B cell (primary cell): Measurements from ENCODE around the gene RPL37. TPM values are rescaled to one million over a fixed set of nuclear protein-coding genes. Genes with fewer than 3 reads are reported as not detected.

Experiments used
- ATAC-seq: fragments of 200-7000 bp; cut with Tn5 transposase; one replicate; pipeline ENCODE4 v1.10.0; 2021; ENCODE audit warnings: low read depth, mild to moderate bottlenecking, moderate number of reproducible peaks, moderate library complexity
- CTCF ChIA-PET: fragments of 350-600 bp; sonication (Branson Sonifier 250); formaldehyde crosslinking; loops from one replicate; lab custom pipeline; 2021; ENCODE audit warnings: antibody characterized with exemption, inconsistent platforms; lab: Charles Lee
- POLR2A ChIA-PET: fragments of 350-600 bp; sonication (Branson Sonifier 250); formaldehyde crosslinking; loops from one replicate; lab custom pipeline; 2021; ENCODE audit warnings: antibody characterized with exemption; lab: Charles Lee
- DNase-seq: peaks from one replicate; pipeline ENCODE4 v3.0.0; 2013
- H2AFZ ChIP-seq: 2 replicates; pipeline ENCODE4 v1.6.1; 2012; ENCODE audit warnings: mild to moderate bottlenecking, low read depth, low read length; ENCODE audit not compliant: insufficient read depth, poor library complexity, severe bottlenecking
- H3K27ac ChIP-seq, 2 donors: 1 replicate in 1 of 2; 2 replicates in 1 of 2; pipeline ENCODE4 v1.5.1; 2012 to 2013; ENCODE audit warnings: low read length in 2 of 2, mild to moderate bottlenecking in 2 of 2, moderate library complexity in 1 of 2
- H3K27me3 ChIP-seq, 4 experiments: fragments of 200-600 bp in 1 of 4; sonication (generic) in 1 of 4; replicated peaks in 1 of 4; 1 replicate in 2 of 4; 2 replicates in 2 of 4; pipeline versions ENCODE4 v1.6.1 to v1.7.0; 2013 to 2016; ENCODE audit warnings: low read length in 3 of 4, mild to moderate bottlenecking in 2 of 4, mixed read lengths in 1 of 4, moderate library complexity in 1 of 4; ENCODE audit not compliant: insufficient read depth in 4 of 4, control insufficient read depth in 3 of 4; ENCODE audit errors: control extremely low read depth in 1 of 4
- H3K36me3 ChIP-seq, 2 experiments: replicated peaks in 1 of 2; 1 replicate in 1 of 2; 2 replicates in 1 of 2; pipeline versions ENCODE4 v1.6.1 to v1.7.1; 2013; ENCODE audit warnings: low read length in 1 of 2; ENCODE audit not compliant: insufficient read depth in 2 of 2, control insufficient read depth in 1 of 2; ENCODE audit errors: control extremely low read depth in 1 of 2, extremely low read depth in 1 of 2
- H3K4me1 ChIP-seq, 2 donors: fragments of 200-600 bp in 1 of 2; sonication (generic) in 1 of 2; 1 replicate in 1 of 2; 2 replicates in 1 of 2; pipeline versions ENCODE4 v1.5.1 to v1.6.1; 2013 to 2017; ENCODE audit warnings: low read length in 2 of 2; ENCODE audit not compliant: control insufficient read depth in 2 of 2, insufficient read depth in 2 of 2
- H3K4me2 ChIP-seq: replicated peaks from 2 replicates; pipeline ENCODE3; 2012; ENCODE audit warnings: mild to moderate bottlenecking, low read depth, low read length; ENCODE audit not compliant: poor library complexity, severe bottlenecking
- H3K4me3 ChIP-seq, 5 experiments: fragments of 200-600 bp in 1 of 5; sonication (generic) in 1 of 5; 1 replicate in 3 of 5; 2 replicates in 2 of 5; pipeline versions ENCODE4 v1.5.1 to v1.7.0; 2011 to 2016; ENCODE audit warnings: low read length in 4 of 5, mild to moderate bottlenecking in 4 of 5, low read depth in 2 of 5, control low read depth in 1 of 5, moderate library complexity in 1 of 5; ENCODE audit not compliant: insufficient read depth in 1 of 5; ENCODE audit errors: control extremely low read depth in 1 of 5, extremely low read depth in 1 of 5
- H3K79me2 ChIP-seq: fragments of 200-600 bp; sonication (generic); one replicate; pipeline ENCODE4 v1.6.0; 2016; ENCODE audit warnings: low read length; ENCODE audit not compliant: control insufficient read depth, insufficient read depth
- H3K9ac ChIP-seq: fragments of 200-600 bp; sonication (generic); 2 replicates; pipeline ENCODE4 v1.6.1; 2017; ENCODE audit warnings: mild to moderate bottlenecking, low read length, moderate library complexity
- H3K9me3 ChIP-seq, 3 donors: one replicate each; pipeline versions ENCODE4 v1.6.1 to v1.7.1; 2013; ENCODE audit warnings: low read length in 2 of 3; ENCODE audit not compliant: control insufficient read depth in 2 of 3, insufficient read depth in 1 of 3; ENCODE audit errors: control extremely low read depth in 1 of 3
- H4K20me1 ChIP-seq: 2 replicates; pipeline ENCODE4 v1.6.0; 2012; ENCODE audit warnings: mild to moderate bottlenecking, low read length; ENCODE audit not compliant: insufficient read depth, control insufficient read depth, poor library complexity, severe bottlenecking
- H3K27ac Mint-ChIP-seq: one replicate; pipeline ENCODE4 v1.8.0; 2021; ENCODE audit warnings: mixed read lengths
- H3K27me3 Mint-ChIP-seq: one replicate; pipeline ENCODE4 v1.8.0; 2021; ENCODE audit warnings: mixed read lengths
- H3K4me1 Mint-ChIP-seq: one replicate; pipeline ENCODE4 v1.8.0; 2021; ENCODE audit warnings: mixed read lengths
- H3K4me3 Mint-ChIP-seq: one replicate; pipeline ENCODE4 v1.8.0; 2021; ENCODE audit warnings: mixed read lengths
- H3K9me3 Mint-ChIP-seq: one replicate; pipeline ENCODE4 v1.8.0; 2022; ENCODE audit warnings: mixed read lengths; ENCODE audit not compliant: insufficient read depth
- CTCF ChIP-seq: fragments of 200-600 bp; IDR thresholded peaks from one replicate; pipeline ENCODE4 v1.8.0; 2022; ENCODE audit warnings: antibody characterized with exemption, mild to moderate bottlenecking
- EZH2 ChIP-seq: IDR thresholded peaks from 2 replicates; pipeline ENCODE4 v1.6.1; 2012; ENCODE audit warnings: borderline replicate concordance, low read depth, mild to moderate bottlenecking, moderate library complexity, low read length; ENCODE audit not compliant: insufficient read depth, poor library complexity, severe bottlenecking
- WGBS: methylation state at CpG from one replicate; pipeline ENCODE4 v1.1.5; 2013; ENCODE audit warnings: missing lambda C conversion rate; ENCODE audit not compliant: insufficient coverage; 5-methylcytosine and 5-hydroxymethylcytosine counted together
- intact Hi-C: fragments of 100-400 bp; cut with micrococcal nuclease; formaldehyde crosslinking; loops from one replicate; pipeline ENCODE4 v1.10.0; 2022
- polyA plus RNA-seq: library from polyadenylated mRNA; depleted of rRNA; stranded (reverse); fragments of >200 nt; gene quantifications from 2 replicates; pipeline ENCODE4 v1.2.3, GENCODE V29; 2012
- total RNA-seq, 2 donors: library from RNA; stranded (reverse); fragments of 120-200 nt in 1 of 2; gene quantifications; 1 replicate in 1 of 2; 2 replicates in 1 of 2; pipeline versions ENCODE4 v1.2.3 to v1.2.4, GENCODE V29; 2013 to 2022

The RPL37 gene
- total and polyA plus RNA-seq, 2 donors (not counting 1 experiment from before 2014, with no cell fraction given) = 173 to 2,240 TPM

GRCh38 chr5:40834391-40834848, 602 bp downstream of the RPL37 start:
- H3K27ac Mint-ChIP-seq = peak overlapping the region; percentile 98
- H3K4me3 Mint-ChIP-seq = peak overlapping the region; percentile 99
- H2AFZ ChIP-seq = peak overlapping the region; percentile 97
- peaks cover 23% of the 10 kb centered on the region for H4K20me1 ChIP-seq
- H3K36me3 ChIP-seq = peaks cover 19 to 44% of the 10 kb centered on the region in 2 experiments
- intact Hi-C loops = loop anchor here (2.0 to 10.0 kb wide), 3 partner anchors 800 to 1758 kb away; no protein-coding TSS in a partner anchor
- under 1% methylated on average over 21 of the region's 21 CpGs for WGBS
- ATAC-seq (no peak), DNase-seq (peak; percentile 70)
- H3K9ac ChIP-seq = peak overlapping the region; percentile 90
- H3K4me1 Mint-ChIP-seq = peaks cover 43% of the 10 kb centered on the region
- H3K79me2 ChIP-seq = no peaks in the 10 kb centered on the region
- peaks cover 21 to 23% of the 10 kb centered on the region in 2 donors for H3K4me1 ChIP-seq
- CTCF ChIA-PET = interaction anchor here (1.0 to 1.8 kb wide), 2 partner anchors 36 to 153 kb away, joined by 3 to 4 read pairs; partner anchors contain the start of gene PRKAA1
- H3K4me3 ChIP-seq = peak overlapping the region; percentile 74 to 99 (median 89)
- POLR2A ChIA-PET = interaction anchor here (0.6 to 1.4 kb wide), 2 partner anchors 36 to 790 kb away, joined by 3 to 4 read pairs; partner anchors contain the start of gene PRKAA1
- H3K9me3 Mint-ChIP-seq = no peaks in the 10 kb centered on the region
- no peaks in the 10 kb centered on the region for H3K27me3 Mint-ChIP-seq
- H3K9me3 ChIP-seq = peaks cover 0 to 7% (median 0%) of the 10 kb centered on the region in 3 donors
- peak overlapping the region; percentile 82 for H3K4me2 ChIP-seq
- no peaks in the 10 kb centered on the region for H3K27me3 ChIP-seq
- peak overlapping the region; percentile 85 to 91 for H3K27ac ChIP-seq
- no peak for TF ChIP-seq CTCF

GRCh38 chr5:40833712-40834229, 1.3 kb downstream of the RPL37 start:
- ChIA-PET CTCF (interaction anchor here (1.0 to 1.5 kb wide), 2 partner anchors 35 to 153 kb away, joined by 3 to 6 read pairs; partner anchors contain the start of gene PRKAA1), POLR2A (interaction anchor here (0.6 kb wide), 1 partner anchor 7 kb away, joined by 3 read pairs; the partner anchor contains the start of gene CARD6)
- H3K4me3 Mint-ChIP-seq = peak overlapping the region; percentile 99
- ATAC-seq (no peak), DNase-seq (no peak)
- WGBS = 64% methylated on average over 12 of the region's 13 CpGs
- Histone ChIP-seq H4K20me1 (peaks cover 29% of the 10 kb centered on the region), H3K9ac (peak overlapping the region; percentile 90), H3K79me2 (no peaks in the 10 kb centered on the region), H3K36me3 (peaks cover 25 to 51% of the 10 kb centered on the region in 2 experiments), H2AFZ (no peak overlapping the region), H3K4me3 (peak overlapping the region; percentile 74 to 99 (median 89)), H3K9me3 (peaks cover 0 to 7% (median 0%) of the 10 kb centered on the region in 3 donors), H3K4me1 (peaks cover 21 to 23% of the 10 kb centered on the region in 2 donors), H3K27me3 (no peaks in the 10 kb centered on the region), H3K27ac (peak overlapping the region; percentile 85 to 91), H3K4me2 (peak overlapping the region; percentile 82)
- H3K4me1 Mint-ChIP-seq = peaks cover 47% of the 10 kb centered on the region
- peak overlapping the region; percentile 98 for H3K27ac Mint-ChIP-seq
- H3K27me3 Mint-ChIP-seq = no peaks in the 10 kb centered on the region
- no peak for TF ChIP-seq CTCF
- TF ChIP-seq EZH2 = no peak
- intact Hi-C loops = loop anchor here (2.0 to 10.0 kb wide), 3 partner anchors 799 to 1757 kb away; no protein-coding TSS in a partner anchor
- H3K9me3 Mint-ChIP-seq = no peaks in the 10 kb centered on the region
